T-cell (primary cell): ENCODE measurements around the gene CUX1. TPM values are rescaled to one million over a fixed set of nuclear protein-coding genes. Genes with fewer than 3 reads are reported as not detected.

Experiments used
- ATAC-seq, 4 experiments: fragments of 200-7000 bp in 3 of 4; fragments of 150-1000 bp in 1 of 4; cut with Tn5 transposase; replicated peaks in 1 of 4; 1 replicate in 3 of 4; 2 replicates in 1 of 4; pipeline ENCODE4 v1.10.0; 2021; ENCODE audit warnings: moderate library complexity in 3 of 4, mild to moderate bottlenecking in 2 of 4, moderate number of reproducible peaks in 1 of 4
- CTCF ChIA-PET, 2 donors: fragments of 300-600 bp; sonication (Branson Sonifier 250); formaldehyde crosslinking; loops; one replicate each; lab custom pipeline; 2022; ENCODE audit warnings: antibody characterized with exemption in 2 of 2; lab: Charles Lee
- POLR2A ChIA-PET, 2 donors: fragments of 300-600 bp; sonication (Branson Sonifier 250); formaldehyde crosslinking; loops; one replicate each; lab custom pipeline; 2022; ENCODE audit warnings: antibody characterized with exemption in 2 of 2; lab: Charles Lee
- DNase-seq, 35 experiments: peaks; one replicate each; pipeline versions ENCODE4 v3.0.0 to v3.0.0-alpha.2; 2013 to 2023
- H3K27ac ChIP-seq: one replicate; pipeline ENCODE4 v1.5.1; 2013; ENCODE audit warnings: low read length
- H3K27me3 ChIP-seq, 2 experiments: replicated peaks in 1 of 2; 1 replicate in 1 of 2; 2 replicates in 1 of 2; pipeline versions ENCODE4 v1.6.1 to v1.7.0; 2013; ENCODE audit warnings: low read length in 1 of 2, mixed read lengths in 1 of 2; ENCODE audit not compliant: control insufficient read depth in 2 of 2, insufficient read depth in 2 of 2; ENCODE audit errors: extremely low read depth in 1 of 2
- H3K36me3 ChIP-seq, 2 donors: 1 replicate in 1 of 2; 2 replicates in 1 of 2; pipeline versions ENCODE4 v1.6.1 to v1.7.0; 2013; ENCODE audit warnings: low read length in 1 of 2; ENCODE audit not compliant: control insufficient read depth in 2 of 2, insufficient read depth in 1 of 2; ENCODE audit errors: extremely low read depth in 1 of 2
- H3K4me1 ChIP-seq, 2 experiments: 1 replicate in 1 of 2; 2 replicates in 1 of 2; pipeline versions ENCODE4 v1.6.1 to v1.7.0; 2013; ENCODE audit warnings: low read length in 2 of 2, mixed read lengths in 1 of 2; ENCODE audit not compliant: insufficient read depth in 2 of 2, control insufficient read depth in 1 of 2; ENCODE audit errors: extremely low read depth in 1 of 2
- H3K4me3 ChIP-seq, 2 donors: 1 replicate in 1 of 2; 2 replicates in 1 of 2; pipeline versions ENCODE4 v1.5.1 to v1.7.0; 2013; ENCODE audit warnings: mild to moderate bottlenecking in 2 of 2, low read length in 1 of 2, moderate library complexity in 1 of 2; ENCODE audit not compliant: control insufficient read depth in 1 of 2; ENCODE audit errors: extremely low read depth in 1 of 2
- H3K9me3 ChIP-seq: 2 replicates; pipeline ENCODE4 v1.7.0; 2013
- H3K27ac Mint-ChIP-seq, 2 donors: one replicate each; pipeline ENCODE4 v1.8.0; 2020 to 2021; ENCODE audit warnings: mild to moderate bottlenecking in 2 of 2, mixed read lengths in 2 of 2
- H3K27me3 Mint-ChIP-seq, 2 donors: one replicate each; pipeline ENCODE4 v1.8.0; 2021 to 2022; ENCODE audit warnings: mixed read lengths in 2 of 2
- H3K36me3 Mint-ChIP-seq: one replicate; pipeline ENCODE4 v1.8.0; 2021; ENCODE audit warnings: mixed read lengths
- H3K4me1 Mint-ChIP-seq, 3 donors: one replicate each; pipeline ENCODE4 v1.8.0; 2020 to 2022; ENCODE audit warnings: mixed read lengths in 3 of 3, mild to moderate bottlenecking in 1 of 3
- H3K4me3 Mint-ChIP-seq, 3 donors: one replicate each; pipeline ENCODE4 v1.8.0; 2020 to 2022; ENCODE audit warnings: mild to moderate bottlenecking in 3 of 3, mixed read lengths in 3 of 3, moderate library complexity in 3 of 3
- H3K9me3 Mint-ChIP-seq, 3 donors: one replicate each; pipeline ENCODE4 v1.8.0; 2020 to 2022; ENCODE audit warnings: mixed read lengths in 3 of 3
- WGBS: methylation state at CpG from one replicate; pipeline ENCODE4 v1.1.5; 2013; ENCODE audit warnings: missing lambda C conversion rate; ENCODE audit not compliant: insufficient coverage; 5-methylcytosine and 5-hydroxymethylcytosine counted together
- total RNA-seq, 35 experiments: library from RNA in 6 of 35; stranded (reverse) in 6 of 35; fragments of 120-200 nt in 1 of 35; gene quantifications; one replicate each; pipeline versions ENCODE4 v1.2.1 to v1.2.4 and lab custom pipeline; 2013 to 2026

CUX1 gene
- total RNA-seq, 5 donors from 2014 or later (not counting 1 experiment from before 2014, with no cell fraction given): 36.9 to 50.2 (median 42.8) TPM

GRCh38 chr7:101936223-101936610 is 118.8 kb downstream of the CUX1 start:
- no peak for DNase-seq
- H3K27ac ChIP-seq: no peak overlapping the region
- H3K27me3 ChIP-seq: no peaks in the 10 kb centered on the region
- no peak overlapping the region for H3K4me3 ChIP-seq
- peaks cover 3% of the 10 kb centered on the region for H3K36me3 Mint-ChIP-seq
- H3K36me3 ChIP-seq: peaks cover 0 to 2% of the 10 kb centered on the region in 2 donors
- H3K9me3 ChIP-seq: no peaks in the 10 kb centered on the region
- ChIA-PET CTCF (no interaction called here), POLR2A (no interaction called here)
- peaks cover 0 to 2% of the 10 kb centered on the region in 2 experiments for H3K4me1 ChIP-seq
- H3K4me3 Mint-ChIP-seq: no peak overlapping the region
- ATAC-seq: no peak
- 82% methylated on average over 9 of the region's 13 CpGs for WGBS
- H3K27ac Mint-ChIP-seq: no peak overlapping the region
- H3K9me3 Mint-ChIP-seq: no peaks in the 10 kb centered on the region
- H3K4me1 Mint-ChIP-seq: peaks cover 6 to 13% (median 12%) of the 10 kb centered on the region in 3 donors
- no peaks in the 10 kb centered on the region for H3K27me3 Mint-ChIP-seq

DNA sequence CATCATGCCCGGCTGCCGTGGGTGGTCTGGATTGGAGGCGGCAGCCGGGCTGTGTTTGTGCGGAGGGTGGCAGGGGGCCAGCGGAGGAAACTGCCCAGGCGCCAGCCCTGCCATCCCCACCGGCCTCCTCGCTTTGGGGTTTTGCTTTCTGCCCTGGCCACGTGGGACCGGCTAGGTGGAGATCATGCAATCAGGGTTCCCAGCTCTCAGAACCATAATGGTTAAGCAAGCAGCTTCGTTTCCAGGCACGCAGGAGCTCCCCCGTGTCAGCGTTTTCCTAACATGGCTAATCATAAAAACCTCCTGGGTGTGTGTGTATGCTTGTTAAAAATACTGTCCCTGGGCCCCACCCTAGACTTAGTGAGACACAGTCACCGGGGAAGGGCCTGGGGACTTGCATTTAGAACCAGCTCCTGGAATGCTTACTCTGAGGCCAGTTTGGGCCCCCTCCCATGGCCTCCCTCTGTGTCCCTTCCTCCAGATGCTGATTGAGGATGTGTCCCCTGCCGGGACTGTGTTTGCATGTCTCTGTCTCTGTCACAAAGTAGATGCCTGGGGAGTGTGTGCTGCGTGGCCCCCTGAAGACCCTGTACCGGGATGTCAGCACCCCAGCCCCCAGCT is 119.3 kb downstream of the CUX1 start:
- Histone ChIP-seq H3K4me3 (no peak overlapping the region), H3K27ac (no peak overlapping the region), H3K9me3 (no peaks in the 10 kb centered on the region), H3K27me3 (no peaks in the 10 kb centered on the region), H3K4me1 (peaks cover 0 to 2% of the 10 kb centered on the region in 2 experiments), H3K36me3 (peaks cover 0 to 2% of the 10 kb centered on the region in 2 donors)
- no peaks in the 10 kb centered on the region for H3K9me3 Mint-ChIP-seq
- H3K4me1 Mint-ChIP-seq: peaks cover 8 to 11% (median 10%) of the 10 kb centered on the region in 3 donors
- DNase-seq (no peak), ATAC-seq (no peak)
- no peaks in the 10 kb centered on the region for H3K27me3 Mint-ChIP-seq
- POLR2A ChIA-PET: no interaction called here
- CTCF ChIA-PET: no interaction called here
- WGBS: 93% methylated on average over 7 of the region's 19 CpGs
- no peak overlapping the region for H3K27ac Mint-ChIP-seq
- peaks cover 3% of the 10 kb centered on the region for H3K36me3 Mint-ChIP-seq
- no peak overlapping the region for H3K4me3 Mint-ChIP-seq

GRCh38 chr7:101937717-101938514 is 120.5 kb downstream of the CUX1 start:
- WGBS: 100% methylated on average over 4 of the region's 11 CpGs
- ChIA-PET POLR2A (interaction anchor here in 1 of 2 donors (0.6 kb wide), 1 partner anchor 13 kb away, joined by 3 read pairs; no protein-coding TSS in a partner anchor), CTCF (interaction anchor here in 1 of 2 donors (0.7 kb wide), 1 partner anchor 25 kb away, joined by 7 read pairs; no protein-coding TSS in a partner anchor)
- peaks cover 5 to 8% (median 7%) of the 10 kb centered on the region in 3 donors for H3K4me1 Mint-ChIP-seq
- peaks cover 3% of the 10 kb centered on the region for H3K36me3 Mint-ChIP-seq
- Histone ChIP-seq H3K4me1 (peaks cover 0 to 2% of the 10 kb centered on the region in 2 experiments), H3K36me3 (peaks cover 0 to 2% of the 10 kb centered on the region in 2 donors), H3K4me3 (no peak overlapping the region), H3K9me3 (no peaks in the 10 kb centered on the region), H3K27me3 (no peaks in the 10 kb centered on the region), H3K27ac (no peak overlapping the region)
- DNase-seq: no peak
- H3K27ac Mint-ChIP-seq: no peak overlapping the region
- no peaks in the 10 kb centered on the region for H3K9me3 Mint-ChIP-seq
- no peak overlapping the region for H3K4me3 Mint-ChIP-seq
- no peak for ATAC-seq
- H3K27me3 Mint-ChIP-seq: no peaks in the 10 kb centered on the region

- 92% methylated on average over 2 of the region's 8 CpGs for WGBS
- H3K9me3 Mint-ChIP-seq: no peaks in the 10 kb centered on the region
- no peaks in the 10 kb centered on the region for H3K27me3 ChIP-seq
- no peaks in the 10 kb centered on the region for H3K9me3 ChIP-seq
- DNase-seq (no peak), ATAC-seq (no peak)
- H3K27ac ChIP-seq: no peak overlapping the region
- H3K4me3 Mint-ChIP-seq: no peak overlapping the region
- H3K36me3 ChIP-seq: peaks cover 0 to 2% of the 10 kb centered on the region in 2 donors
- peaks cover 0 to 3% of the 10 kb centered on the region in 2 experiments for H3K4me1 ChIP-seq
- H3K27ac Mint-ChIP-seq: no peak overlapping the region
- POLR2A ChIA-PET: no interaction called here
- H3K36me3 Mint-ChIP-seq: peaks cover 3% of the 10 kb centered on the region
- no peaks in the 10 kb centered on the region for H3K27me3 Mint-ChIP-seq
- H3K4me3 ChIP-seq: no peak overlapping the region
- CTCF ChIA-PET: no interaction called here
- H3K4me1 Mint-ChIP-seq: peaks cover 3 to 6% (median 5%) of the 10 kb centered on the region in 3 donors
Observed at GRCh38 chr7:101939136-101939695, 121.8 kb downstream of the CUX1 start.

- CTCF ChIA-PET: interaction anchor here in 1 of 2 donors (0.7 kb wide), 1 partner anchor 657 kb away, joined by 3 read pairs; no protein-coding TSS in a partner anchor
- H3K27me3 ChIP-seq: no peaks in the 10 kb centered on the region
- POLR2A ChIA-PET: no interaction called here
Observed at GRCh38 chr7:101940151-101940550, 122.7 kb downstream of the CUX1 start.

DNA sequence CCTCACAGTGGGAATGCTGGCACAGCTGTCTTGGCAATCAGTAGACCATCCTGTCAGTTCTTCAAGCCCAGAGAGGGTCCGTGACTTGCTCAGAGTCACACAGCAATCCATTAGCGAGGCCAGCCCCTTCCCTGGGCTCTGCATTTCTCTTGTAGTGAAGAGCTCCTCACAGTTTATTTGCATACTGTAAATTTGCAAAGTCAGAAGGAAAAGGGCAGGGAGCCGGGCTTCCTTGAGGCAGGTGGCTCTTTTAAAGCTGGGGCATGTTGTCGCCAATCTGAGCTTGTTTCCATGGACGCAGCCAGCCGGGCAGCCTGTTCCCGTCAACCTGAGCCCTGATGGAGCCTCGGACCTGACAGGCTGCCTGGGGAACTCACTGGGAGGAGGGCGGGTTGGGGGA is 123.4 kb downstream of the CUX1 start:
- H3K27me3 Mint-ChIP-seq: no peaks in the 10 kb centered on the region
- no peaks in the 10 kb centered on the region for H3K9me3 Mint-ChIP-seq
- no peaks in the 10 kb centered on the region for H3K9me3 ChIP-seq
- no peak overlapping the region for H3K27ac ChIP-seq
- H3K4me1 ChIP-seq: peaks cover 0 to 6% of the 10 kb centered on the region in 2 experiments
- H3K36me3 ChIP-seq: no peaks in the 10 kb centered on the region
- peaks cover 4 to 13% (median 6%) of the 10 kb centered on the region in 3 donors for H3K4me1 Mint-ChIP-seq
- no peaks in the 10 kb centered on the region for H3K27me3 ChIP-seq
- DNase-seq: no peak
- no peak overlapping the region for H3K4me3 ChIP-seq
- ChIA-PET POLR2A (no interaction called here), CTCF (interaction anchor here in 1 of 2 donors (0.7 kb wide), 1 partner anchor 658 kb away, joined by 3 read pairs; no protein-coding TSS in a partner anchor)
- H3K27ac Mint-ChIP-seq: no peak overlapping the region
- no peak for ATAC-seq
- H3K4me3 Mint-ChIP-seq: no peak overlapping the region
- H3K36me3 Mint-ChIP-seq: peaks cover 3% of the 10 kb centered on the region
- 93% methylated on average over 9 of the region's 9 CpGs for WGBS

More at GRCh38 chr7:101940151-101940550, 122.7 kb downstream of the CUX1 start:
- peaks cover 0 to 6% of the 10 kb centered on the region in 2 experiments for H3K4me1 ChIP-seq
- H3K36me3 ChIP-seq: peaks cover 0 to 2% of the 10 kb centered on the region in 2 donors
- H3K9me3 ChIP-seq: no peaks in the 10 kb centered on the region
- Mint-ChIP-seq H3K4me3 (no peak overlapping the region), H3K27ac (no peak overlapping the region), H3K9me3 (no peaks in the 10 kb centered on the region), H3K36me3 (peaks cover 3% of the 10 kb centered on the region), H3K27me3 (no peaks in the 10 kb centered on the region), H3K4me1 (peaks cover 2 to 7% (median 3%) of the 10 kb centered on the region in 3 donors)
- H3K4me3 ChIP-seq: no peak overlapping the region
- WGBS: 100% methylated on average over 2 of the region's 10 CpGs
- ATAC-seq: no peak
- no peak for DNase-seq
- H3K27ac ChIP-seq: no peak overlapping the region
